ENCODE measurements around the gene DNM1. TPM values are rescaled to one million over a fixed set of nuclear protein-coding genes. Genes with fewer than 3 reads are reported as not detected.

The DNM1 gene
- total and polyA plus RNA-seq, 2 experiments from 2014 or later: 36.0 to 42.0 TPM

DNA sequence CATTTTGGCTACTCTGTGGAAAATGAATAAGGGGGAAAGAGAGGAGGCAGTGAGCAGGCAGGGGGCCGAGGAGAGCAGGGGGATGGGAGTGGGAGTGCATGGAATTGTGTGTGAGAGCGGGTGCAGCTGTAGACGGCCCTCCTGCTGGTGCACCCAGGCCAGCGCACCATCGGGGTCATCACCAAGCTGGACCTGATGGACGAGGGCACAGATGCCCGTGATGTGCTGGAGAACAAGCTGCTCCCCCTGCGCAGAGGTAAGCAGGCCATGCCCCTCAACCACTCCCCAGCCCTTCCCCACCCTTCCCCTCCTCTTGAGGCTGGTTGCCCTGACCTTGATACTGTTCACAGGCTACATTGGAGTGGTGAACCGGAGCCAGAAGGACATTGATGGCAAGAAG, 16.7 kb downstream of the DNM1 start:
- Histone ChIP-seq H3K27ac (ENCODE audit: low read depth) (no peak overlapping the region), H2AFZ (no peak overlapping the region), H3K4me1 (ENCODE audit: insufficient read depth) (peaks cover 3% of the 10 kb centered on the region; the same call in 1 of the 2 replicates), H3F3A (replicated peaks; ENCODE audit: low read depth) (peaks cover 3% of the 10 kb centered on the region), H3K36me3 (ENCODE audit: insufficient read depth) (0 out of 2 replicates have a peak, but pooled peaks cover 6% of the 10 kb centered on the region), H3K4me2 (no peak overlapping the region), H4K20me1 (replicated peaks; ENCODE audit: insufficient read depth) (no peaks in the 10 kb centered on the region; the same call in 1 of the 2 replicates), H3K27me3 (ENCODE audit: insufficient read depth) (no peaks in the 10 kb centered on the region), H3K79me2 (replicated peaks; ENCODE audit: insufficient read depth) (no peaks in the 10 kb centered on the region), H3K4me3 (no peak overlapping the region), H3K9me2 (ENCODE audit: insufficient read depth) (no peaks in the 10 kb centered on the region)
- Mint-ChIP-seq H3K27ac (no peak overlapping the region), H3K36me3 (ENCODE audit: low read depth) (peaks cover 24% of the 10 kb centered on the region), H3K4me3 (no peak overlapping the region), H3K4me1 (peaks cover 9% of the 10 kb centered on the region), H3K9me3 (no peaks in the 10 kb centered on the region), H3K27me3 (ENCODE audit: insufficient read depth, low read depth, poor library complexity) (peaks cover 15% of the 10 kb centered on the region)
- no peak for TF ChIP-seq EZH2phosphoT487 (IDR thresholded peaks at IDR 0.05; ENCODE audit: unreplicated experiment)
- TF ChIP-seq ZNF331 (CRISPR knock-in tag; IDR thresholded peaks at IDR 0.05; ENCODE audit: low read depth): no peak
- ATAC-seq: no peak
- DNase-seq (ENCODE audit: low spot score): no peak

- no peak overlapping the region for H3K27ac Mint-ChIP-seq
- H3K4me3 Mint-ChIP-seq: no peak overlapping the region
- Histone ChIP-seq H3K4me3 (no peak overlapping the region), H3K27me3 (ENCODE audit: insufficient read depth) (no peaks in the 10 kb centered on the region), H3K79me2 (replicated peaks; ENCODE audit: insufficient read depth) (no peaks in the 10 kb centered on the region), H2AFZ (no peak overlapping the region), H3K36me3 (ENCODE audit: insufficient read depth) (0 out of 2 replicates have a peak, but pooled peaks cover 6% of the 10 kb centered on the region), H3K4me2 (no peak overlapping the region), H3K9me2 (ENCODE audit: insufficient read depth) (no peaks in the 10 kb centered on the region), H4K20me1 (replicated peaks; ENCODE audit: insufficient read depth) (no peaks in the 10 kb centered on the region; the same call in 1 of the 2 replicates), H3K27ac (ENCODE audit: low read depth) (no peak overlapping the region), H3K4me1 (ENCODE audit: insufficient read depth) (peaks cover 3% of the 10 kb centered on the region; the same call in 1 of the 2 replicates), H3F3A (replicated peaks; ENCODE audit: low read depth) (peaks cover 6% of the 10 kb centered on the region)
- H3K27me3 Mint-ChIP-seq (ENCODE audit: insufficient read depth, low read depth, poor library complexity): peaks cover 14% of the 10 kb centered on the region
- no peaks in the 10 kb centered on the region for H3K9me3 Mint-ChIP-seq
- no peak for DNase-seq (ENCODE audit: low spot score)
- H3K4me1 Mint-ChIP-seq: peaks cover 9% of the 10 kb centered on the region
- no peak for ATAC-seq
- H3K36me3 Mint-ChIP-seq (ENCODE audit: low read depth): peaks cover 24% of the 10 kb centered on the region
- TF ChIP-seq POLR2AphosphoS5 (IDR thresholded peaks at IDR 0.05; ENCODE audit: low read depth) (no peak), ZNF114 (CRISPR knock-in tag; IDR thresholded peaks at IDR 0.05) (no peak), JUNB (IDR thresholded peaks at IDR 0.05; ENCODE audit: unreplicated experiment) (no peak), ZNF331 (CRISPR knock-in tag; IDR thresholded peaks at IDR 0.05; ENCODE audit: low read depth) (no peak), STAT1 (IDR thresholded peaks at IDR 0.05; ENCODE audit: unreplicated experiment) (no peak), EZH2 (IDR thresholded peaks at IDR 0.05; ENCODE audit: low read depth, unreplicated experiment) (no peak), NANOG (IDR thresholded peaks at IDR 0.05; ENCODE audit: borderline replicate concordance) (no peak)
- TF ChIP-seq, protein P1, sequence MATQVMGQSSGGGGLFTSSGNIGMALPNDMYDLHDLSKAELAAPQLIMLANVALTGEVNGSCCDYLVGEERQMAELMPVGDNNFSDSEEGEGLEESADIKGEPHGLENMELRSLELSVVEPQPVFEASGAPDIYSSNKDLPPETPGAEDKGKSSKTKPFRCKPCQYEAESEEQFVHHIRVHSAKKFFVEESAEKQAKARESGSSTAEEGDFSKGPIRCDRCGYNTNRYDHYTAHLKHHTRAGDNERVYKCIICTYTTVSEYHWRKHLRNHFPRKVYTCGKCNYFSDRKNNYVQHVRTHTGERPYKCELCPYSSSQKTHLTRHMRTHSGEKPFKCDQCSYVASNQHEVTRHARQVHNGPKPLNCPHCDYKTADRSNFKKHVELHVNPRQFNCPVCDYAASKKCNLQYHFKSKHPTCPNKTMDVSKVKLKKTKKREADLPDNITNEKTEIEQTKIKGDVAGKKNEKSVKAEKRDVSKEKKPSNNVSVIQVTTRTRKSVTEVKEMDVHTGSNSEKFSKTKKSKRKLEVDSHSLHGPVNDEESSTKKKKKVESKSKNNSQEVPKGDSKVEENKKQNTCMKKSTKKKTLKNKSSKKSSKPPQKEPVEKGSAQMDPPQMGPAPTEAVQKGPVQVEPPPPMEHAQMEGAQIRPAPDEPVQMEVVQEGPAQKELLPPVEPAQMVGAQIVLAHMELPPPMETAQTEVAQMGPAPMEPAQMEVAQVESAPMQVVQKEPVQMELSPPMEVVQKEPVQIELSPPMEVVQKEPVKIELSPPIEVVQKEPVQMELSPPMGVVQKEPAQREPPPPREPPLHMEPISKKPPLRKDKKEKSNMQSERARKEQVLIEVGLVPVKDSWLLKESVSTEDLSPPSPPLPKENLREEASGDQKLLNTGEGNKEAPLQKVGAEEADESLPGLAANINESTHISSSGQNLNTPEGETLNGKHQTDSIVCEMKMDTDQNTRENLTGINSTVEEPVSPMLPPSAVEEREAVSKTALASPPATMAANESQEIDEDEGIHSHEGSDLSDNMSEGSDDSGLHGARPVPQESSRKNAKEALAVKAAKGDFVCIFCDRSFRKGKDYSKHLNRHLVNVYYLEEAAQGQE (IDR thresholded peaks at IDR 0.05; ENCODE audit: unreplicated experiment): no peak
- TF ChIP-seq, protein P2, sequence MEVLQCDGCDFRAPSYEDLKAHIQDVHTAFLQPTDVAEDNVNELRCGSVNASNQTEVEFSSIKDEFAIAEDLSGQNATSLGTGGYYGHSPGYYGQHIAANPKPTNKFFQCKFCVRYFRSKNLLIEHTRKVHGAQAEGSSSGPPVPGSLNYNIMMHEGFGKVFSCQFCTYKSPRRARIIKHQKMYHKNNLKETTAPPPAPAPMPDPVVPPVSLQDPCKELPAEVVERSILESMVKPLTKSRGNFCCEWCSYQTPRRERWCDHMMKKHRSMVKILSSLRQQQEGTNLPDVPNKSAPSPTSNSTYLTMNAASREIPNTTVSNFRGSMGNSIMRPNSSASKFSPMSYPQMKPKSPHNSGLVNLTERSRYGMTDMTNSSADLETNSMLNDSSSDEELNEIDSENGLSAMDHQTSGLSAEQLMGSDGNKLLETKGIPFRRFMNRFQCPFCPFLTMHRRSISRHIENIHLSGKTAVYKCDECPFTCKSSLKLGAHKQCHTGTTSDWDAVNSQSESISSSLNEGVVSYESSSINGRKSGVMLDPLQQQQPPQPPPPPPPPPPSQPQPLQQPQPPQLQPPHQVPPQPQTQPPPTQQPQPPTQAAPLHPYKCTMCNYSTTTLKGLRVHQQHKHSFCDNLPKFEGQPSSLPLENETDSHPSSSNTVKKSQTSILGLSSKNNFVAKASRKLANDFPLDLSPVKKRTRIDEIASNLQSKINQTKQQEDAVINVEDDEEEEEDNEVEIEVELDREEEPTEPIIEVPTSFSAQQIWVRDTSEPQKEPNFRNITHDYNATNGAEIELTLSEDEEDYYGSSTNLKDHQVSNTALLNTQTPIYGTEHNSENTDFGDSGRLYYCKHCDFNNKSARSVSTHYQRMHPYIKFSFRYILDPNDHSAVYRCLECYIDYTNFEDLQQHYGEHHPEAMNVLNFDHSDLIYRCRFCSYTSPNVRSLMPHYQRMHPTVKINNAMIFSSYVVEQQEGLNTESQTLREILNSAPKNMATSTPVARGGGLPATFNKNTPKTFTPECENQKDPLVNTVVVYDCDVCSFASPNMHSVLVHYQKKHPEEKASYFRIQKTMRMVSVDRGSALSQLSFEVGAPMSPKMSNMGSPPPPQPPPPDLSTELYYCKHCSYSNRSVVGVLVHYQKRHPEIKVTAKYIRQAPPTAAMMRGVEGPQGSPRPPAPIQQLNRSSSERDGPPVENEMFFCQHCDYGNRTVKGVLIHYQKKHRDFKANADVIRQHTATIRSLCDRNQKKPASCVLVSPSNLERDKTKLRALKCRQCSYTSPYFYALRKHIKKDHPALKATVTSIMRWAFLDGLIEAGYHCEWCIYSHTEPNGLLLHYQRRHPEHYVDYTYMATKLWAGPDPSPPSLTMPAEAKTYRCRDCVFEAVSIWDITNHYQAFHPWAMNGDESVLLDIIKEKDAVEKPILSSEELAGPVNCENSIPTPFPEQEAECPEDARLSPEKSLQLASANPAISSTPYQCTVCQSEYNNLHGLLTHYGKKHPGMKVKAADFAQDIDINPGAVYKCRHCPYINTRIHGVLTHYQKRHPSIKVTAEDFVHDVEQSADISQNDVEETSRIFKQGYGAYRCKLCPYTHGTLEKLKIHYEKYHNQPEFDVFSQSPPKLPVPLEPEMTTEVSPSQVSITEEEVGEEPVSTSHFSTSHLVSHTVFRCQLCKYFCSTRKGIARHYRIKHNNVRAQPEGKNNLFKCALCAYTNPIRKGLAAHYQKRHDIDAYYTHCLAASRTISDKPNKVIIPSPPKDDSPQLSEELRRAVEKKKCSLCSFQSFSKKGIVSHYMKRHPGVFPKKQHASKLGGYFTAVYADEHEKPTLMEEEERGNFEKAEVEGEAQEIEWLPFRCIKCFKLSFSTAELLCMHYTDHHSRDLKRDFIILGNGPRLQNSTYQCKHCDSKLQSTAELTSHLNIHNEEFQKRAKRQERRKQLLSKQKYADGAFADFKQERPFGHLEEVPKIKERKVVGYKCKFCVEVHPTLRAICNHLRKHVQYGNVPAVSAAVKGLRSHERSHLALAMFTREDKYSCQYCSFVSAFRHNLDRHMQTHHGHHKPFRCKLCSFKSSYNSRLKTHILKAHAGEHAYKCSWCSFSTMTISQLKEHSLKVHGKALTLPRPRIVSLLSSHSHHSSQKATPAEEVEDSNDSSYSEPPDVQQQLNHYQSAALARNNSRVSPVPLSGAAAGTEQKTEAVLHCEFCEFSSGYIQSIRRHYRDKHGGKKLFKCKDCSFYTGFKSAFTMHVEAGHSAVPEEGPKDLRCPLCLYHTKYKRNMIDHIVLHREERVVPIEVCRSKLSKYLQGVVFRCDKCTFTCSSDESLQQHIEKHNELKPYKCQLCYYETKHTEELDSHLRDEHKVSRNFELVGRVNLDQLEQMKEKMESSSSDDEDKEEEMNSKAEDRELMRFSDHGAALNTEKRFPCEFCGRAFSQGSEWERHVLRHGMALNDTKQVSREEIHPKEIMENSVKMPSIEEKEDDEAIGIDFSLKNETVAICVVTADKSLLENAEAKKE (CRISPR knock-in tag; IDR thresholded peaks at IDR 0.05): no peak
- TF ChIP-seq, protein P3, sequence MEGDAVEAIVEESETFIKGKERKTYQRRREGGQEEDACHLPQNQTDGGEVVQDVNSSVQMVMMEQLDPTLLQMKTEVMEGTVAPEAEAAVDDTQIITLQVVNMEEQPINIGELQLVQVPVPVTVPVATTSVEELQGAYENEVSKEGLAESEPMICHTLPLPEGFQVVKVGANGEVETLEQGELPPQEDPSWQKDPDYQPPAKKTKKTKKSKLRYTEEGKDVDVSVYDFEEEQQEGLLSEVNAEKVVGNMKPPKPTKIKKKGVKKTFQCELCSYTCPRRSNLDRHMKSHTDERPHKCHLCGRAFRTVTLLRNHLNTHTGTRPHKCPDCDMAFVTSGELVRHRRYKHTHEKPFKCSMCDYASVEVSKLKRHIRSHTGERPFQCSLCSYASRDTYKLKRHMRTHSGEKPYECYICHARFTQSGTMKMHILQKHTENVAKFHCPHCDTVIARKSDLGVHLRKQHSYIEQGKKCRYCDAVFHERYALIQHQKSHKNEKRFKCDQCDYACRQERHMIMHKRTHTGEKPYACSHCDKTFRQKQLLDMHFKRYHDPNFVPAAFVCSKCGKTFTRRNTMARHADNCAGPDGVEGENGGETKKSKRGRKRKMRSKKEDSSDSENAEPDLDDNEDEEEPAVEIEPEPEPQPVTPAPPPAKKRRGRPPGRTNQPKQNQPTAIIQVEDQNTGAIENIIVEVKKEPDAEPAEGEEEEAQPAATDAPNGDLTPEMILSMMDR (conservative IDR thresholded peaks at IDR 0.05; ENCODE audit: low read depth in 2 of 2): no peak
These were observed 18.8 kb downstream of the DNM1 start for GRCh38 chr9:128222026-128222425.

All from GM23338 (cell line).